GM18507 (cell line): ENCODE data around the gene COA4.

ENCODE experiments used
- DNase-seq: peaks from one replicate; pipeline ENCODE4 v3.0.0; 2011; ENCODE audit warnings: low read depth; ENCODE audit not compliant: insufficient read length; ENCODE audit errors: extremely low spot score
- FAIRE-seq: peaks from 2 replicates; lab custom pipeline; 2011; peaks lifted over from hg19 to GRCh38; lab: Jason Lieb, UNC

Gene COA4

DNA sequence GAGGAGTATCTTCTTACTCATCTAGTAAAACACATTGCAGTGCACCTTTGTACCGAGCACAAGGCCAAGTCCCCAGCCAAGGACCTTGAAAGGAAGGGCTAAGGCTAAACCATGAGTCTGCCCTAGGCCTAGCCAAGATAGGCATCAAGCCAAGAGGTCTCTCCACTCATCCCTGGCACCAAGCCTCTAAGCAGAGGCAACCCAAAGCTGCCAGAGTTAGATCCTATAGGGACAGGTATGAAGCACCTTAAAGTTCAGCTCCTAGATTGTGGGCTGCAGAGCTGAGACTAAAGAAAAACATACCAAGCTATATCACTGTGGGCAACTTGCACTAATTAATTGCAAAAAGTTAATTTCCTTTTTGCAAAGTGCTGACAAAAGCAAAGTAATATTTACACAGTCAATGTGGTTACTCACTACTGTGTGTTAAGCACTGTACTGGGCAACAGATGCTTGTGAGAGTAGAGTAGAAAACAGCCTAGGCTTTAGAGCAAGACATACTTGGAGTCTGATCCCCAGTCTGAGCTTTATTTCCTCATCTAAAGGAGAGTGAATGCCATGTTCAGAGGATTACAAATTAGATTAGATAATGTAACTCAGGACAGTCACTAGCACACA lies 7.2 kb downstream of the COA4 start:
- FAIRE-seq (no peak), DNase-seq (no peak)

DNA sequence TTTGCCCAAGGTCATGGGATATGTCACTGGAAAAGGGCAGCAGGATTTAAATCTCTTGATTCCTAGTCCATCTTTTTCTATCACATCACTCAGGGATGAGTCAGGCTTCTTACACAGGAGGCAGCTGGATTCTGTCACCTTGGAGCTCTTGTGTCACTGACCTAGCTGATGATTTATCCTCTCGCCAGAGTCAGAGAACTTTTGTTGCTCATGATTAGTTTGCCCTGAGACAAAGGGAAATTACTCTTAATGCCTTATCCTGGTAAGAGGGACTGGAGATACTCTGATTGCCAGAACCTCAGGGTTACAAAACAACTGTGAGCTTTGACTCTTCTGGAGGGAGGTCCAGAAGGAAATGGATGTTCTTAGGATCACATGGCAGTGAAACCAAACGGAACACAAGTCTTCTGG lies 10.1 kb downstream of the COA4 start:
- FAIRE-seq, result no peak
- DNase-seq, result no peak

DNA sequence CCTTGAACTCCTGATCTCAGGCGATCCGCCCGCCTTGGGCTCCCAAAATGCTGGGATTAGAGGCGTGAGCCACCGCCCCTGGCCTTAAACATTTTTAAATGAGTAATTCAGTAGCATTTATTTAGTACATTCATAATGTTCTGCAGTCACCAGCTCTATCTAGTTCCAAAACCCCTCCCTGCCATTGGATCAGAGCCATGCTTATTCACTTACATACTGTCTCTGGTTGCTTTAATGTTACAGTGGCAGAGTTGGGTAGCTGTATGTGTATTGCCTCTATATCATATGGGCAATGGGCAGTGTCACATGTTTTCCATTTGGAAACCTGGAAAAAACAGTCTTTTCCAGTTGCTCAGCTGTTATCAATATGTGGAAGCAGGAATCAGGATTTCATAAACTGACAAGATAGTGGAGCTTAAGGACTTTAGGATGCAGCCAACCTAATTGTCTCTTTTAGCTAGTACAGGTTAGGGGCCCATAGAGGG lies 10.5 kb downstream of the COA4 start:
- DNase-seq, result no peak
- no peak for FAIRE-seq

DNA sequence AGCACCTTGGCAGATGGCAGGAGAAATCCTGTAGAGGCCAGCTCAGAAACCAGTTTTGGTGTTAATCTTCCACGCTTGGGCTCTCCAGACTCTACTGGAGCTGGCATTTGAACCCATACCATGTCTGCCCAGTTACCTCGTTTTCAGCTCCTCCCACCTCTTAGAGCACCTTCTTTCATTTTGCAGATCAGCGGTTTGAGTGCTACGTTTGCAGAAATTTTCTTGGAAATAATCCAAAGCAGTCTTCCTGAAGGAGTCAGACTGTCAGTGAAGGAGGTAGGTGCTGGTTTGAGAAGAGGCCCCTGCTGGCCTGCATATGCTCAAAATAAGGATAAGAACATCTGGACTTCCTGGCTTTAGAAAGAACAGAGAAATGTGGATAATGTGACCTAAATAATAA lies 13.7 kb downstream of the COA4 start:
- DNase-seq (no peak), FAIRE-seq (no peak)

DNA sequence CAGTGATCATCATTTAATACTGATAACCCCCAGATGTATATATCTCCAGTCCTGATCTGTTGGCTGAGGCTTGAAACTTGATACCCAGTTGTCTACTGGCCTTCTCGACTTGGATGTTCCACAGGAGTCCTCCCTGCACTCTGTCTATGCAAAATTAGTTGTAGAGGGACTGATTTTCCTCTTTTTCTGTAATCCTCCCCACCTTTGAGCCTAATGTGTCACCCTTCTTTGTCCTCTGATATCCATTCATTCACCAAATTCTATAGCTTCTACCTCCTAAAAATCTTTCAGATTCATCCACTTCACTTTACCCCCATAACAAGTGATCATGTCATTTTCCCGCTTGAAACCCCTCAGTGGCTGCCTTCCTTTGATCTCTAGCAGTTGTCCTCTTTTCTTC lies 16.4 kb downstream of the COA4 start:
- DNase-seq, result no peak
- FAIRE-seq, result no peak

DNA sequence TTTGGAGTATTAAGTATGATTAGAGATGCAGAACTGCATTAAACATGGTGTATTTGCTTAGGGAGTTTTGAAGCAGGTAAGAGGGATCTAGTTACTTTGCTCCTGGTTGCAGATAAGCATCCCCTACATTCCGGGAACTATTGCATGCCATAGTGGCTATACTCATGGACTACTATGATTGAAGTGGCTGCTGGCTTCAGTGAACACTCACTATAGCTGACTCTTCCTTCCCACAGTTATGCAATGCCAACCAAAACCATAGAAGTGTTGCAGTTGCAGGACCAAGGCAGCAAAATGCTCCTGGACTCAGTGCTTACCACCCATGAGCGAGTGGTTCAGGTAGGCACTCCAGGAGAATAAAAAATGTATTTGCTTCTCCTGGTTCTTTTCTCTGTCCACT lies 17.0 kb downstream of the COA4 start:
- FAIRE-seq (no peak), DNase-seq (no peak)

DNA sequence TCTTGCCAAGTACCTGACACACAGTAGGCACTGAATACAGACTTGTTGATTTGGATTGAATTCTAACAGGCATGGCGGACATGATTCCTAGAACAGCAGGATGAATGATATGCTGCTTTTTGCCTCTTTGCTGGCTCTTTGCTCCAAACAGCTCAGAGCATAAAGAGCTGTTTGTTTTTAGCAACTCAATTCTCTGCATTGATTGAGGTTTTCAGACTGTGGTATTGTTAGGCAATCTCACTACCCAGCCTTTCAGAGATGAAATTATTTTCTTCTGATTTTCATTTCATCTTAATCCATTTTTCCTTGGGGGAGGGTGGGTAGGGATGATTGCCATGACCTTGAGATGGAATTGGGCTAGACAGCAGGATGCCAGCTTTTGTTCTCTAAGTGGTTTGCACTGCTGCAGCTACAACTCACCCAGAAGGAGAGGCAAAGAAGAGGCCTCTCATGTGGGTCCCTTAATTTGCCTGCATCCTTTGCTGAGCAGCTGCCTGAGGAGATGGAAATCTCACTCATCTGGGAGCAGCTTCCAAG lies 20.5 kb downstream of the COA4 start:
- FAIRE-seq, result no peak
- DNase-seq, result no peak

DNA sequence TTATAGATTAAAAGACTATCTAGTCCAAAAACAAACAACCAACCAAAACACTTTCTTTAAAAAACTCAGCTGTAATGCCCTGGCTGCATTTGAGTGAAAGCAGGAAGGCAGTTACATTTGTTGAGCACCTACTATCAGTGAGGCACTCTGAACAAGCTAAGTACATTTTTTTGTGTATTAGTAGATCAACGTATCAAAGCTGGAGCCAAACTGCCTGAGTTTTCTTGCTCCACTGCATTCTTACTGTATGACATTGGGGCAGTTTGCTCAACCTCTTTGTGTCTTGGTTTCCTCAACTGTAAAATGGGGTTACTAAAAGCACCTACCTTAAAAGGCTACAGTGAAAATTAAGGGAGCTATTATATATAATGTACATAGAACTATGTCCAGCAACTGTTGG lies 22.0 kb downstream of the COA4 start:
- DNase-seq (no peak), FAIRE-seq (no peak)

DNA sequence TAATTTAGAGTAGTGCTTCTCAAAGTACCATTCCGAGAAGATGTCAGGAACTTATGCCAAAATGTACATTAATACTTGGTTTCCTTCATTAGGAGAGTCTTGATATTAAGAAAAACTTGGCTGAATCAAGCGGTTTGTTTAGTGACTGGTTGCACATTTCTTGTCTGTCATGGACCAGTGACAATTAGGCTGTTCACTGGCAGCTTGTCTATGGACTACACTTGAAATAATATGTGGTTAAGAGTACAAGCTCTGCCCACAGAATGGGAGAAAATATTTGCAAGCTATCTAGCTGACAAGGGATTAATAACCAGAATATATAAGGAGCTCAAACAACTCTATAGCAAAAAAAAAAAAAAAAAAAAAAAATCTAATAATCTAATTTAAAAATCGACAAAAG lies 24.6 kb downstream of the COA4 start:
- FAIRE-seq, result no peak

DNA sequence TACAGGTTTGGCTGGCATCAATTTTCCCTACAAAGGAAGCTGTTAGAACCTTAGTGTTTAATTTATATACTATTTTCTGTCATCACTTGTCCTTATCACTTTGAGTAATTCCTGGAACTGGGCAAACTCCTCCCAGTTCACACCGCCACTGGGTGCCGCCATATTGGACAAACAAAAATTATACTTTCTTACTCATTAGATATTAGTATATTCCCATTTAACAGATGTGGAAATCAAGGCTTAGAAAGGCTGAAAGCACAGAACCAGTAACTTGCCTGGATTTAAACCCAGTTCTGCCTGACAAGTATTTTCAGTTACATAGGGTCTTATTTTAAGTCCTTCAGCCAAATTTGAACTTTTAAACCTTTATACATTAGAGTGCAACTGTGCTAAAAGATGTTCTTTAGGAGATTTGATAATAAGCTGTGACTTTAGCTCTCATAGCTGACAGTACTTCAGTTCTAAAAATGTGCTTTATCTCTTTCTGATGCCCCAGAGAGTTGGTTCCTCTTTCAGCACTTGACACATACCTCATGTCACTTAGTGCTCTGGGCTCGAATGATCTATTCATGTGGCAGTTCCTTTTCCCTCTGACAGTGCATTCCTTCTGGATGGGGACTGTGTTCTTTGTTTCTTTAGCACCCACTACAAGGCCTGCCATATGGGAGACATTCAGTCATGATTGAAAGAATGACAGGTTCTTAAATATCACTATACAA lies 25.4 kb downstream of the COA4 start:
- FAIRE-seq (no peak), DNase-seq (no peak)

More for the DNA sequence above, 24.6 kb downstream of the COA4 start:
- no peak for DNase-seq

DNA sequence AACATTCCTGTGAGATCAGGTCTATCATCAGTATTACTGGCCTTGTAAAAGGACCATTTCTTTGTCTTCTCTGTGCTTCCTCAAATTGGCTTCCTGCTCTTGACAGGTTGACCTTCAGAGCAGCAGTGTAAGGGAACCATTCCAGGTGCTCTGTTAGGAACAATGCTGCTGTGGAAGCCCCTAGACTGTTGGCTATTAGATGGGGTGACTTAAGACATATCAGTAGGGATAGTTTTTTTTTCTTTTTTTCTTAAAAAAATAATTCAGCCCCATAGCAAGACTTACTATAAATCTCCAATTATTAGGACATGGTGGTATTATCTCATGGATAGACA lies 37.6 kb downstream of the COA4 start:
- FAIRE-seq, result no peak
- no peak for DNase-seq

DNA sequence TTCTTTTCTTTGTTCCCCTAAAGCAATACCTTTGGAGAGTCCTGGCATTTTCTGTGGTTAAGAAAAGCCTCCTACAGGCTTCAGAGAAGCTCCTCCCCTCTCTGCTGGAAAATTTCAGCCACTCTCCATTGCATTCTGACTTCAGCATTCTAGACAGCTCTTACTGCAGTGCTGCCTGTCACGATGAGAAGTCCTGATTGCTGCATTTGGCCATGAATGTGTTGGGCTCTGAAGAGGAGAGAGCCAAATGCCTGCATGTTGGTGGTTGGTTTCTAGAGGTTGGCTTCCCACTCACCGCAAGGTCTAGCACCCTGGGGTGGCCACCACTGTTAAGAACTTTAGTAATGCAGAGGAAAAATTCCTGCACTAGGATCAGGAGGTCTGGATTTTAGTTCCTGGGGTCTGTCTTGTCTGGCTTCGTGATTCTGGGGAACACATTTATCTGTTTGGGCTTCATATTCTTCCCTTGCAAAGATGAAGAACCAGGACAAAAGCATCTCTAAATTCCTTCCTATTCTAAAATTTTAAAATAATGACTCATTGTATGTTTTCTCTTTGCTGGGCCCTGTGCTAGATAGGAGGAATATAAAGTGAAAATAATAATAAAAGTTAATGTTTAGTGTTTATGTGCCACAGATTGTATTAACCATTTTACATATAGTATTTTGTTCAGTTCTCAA lies 38.1 kb downstream of the COA4 start:
- FAIRE-seq, result no peak

DNA sequence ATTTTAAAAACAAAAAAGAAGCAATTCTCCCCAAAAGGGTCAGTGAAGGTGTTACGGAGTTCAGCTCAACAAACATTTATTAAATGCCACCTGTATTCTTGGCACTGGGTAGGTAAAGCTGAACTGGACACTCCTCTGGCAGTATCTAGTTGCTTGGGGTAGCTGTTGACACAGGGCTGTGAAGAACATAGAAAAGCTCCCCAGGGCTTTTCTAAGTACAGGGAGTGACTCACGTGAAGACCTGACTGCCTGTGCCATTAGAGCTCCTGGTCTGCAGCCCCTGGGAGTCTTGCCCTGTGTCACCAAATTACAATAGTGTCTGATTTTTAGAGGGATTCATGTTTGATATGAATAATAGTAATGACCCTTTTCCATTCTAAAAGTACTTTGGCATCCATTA lies 43.6 kb downstream of the COA4 start:
- DNase-seq (no peak), FAIRE-seq (no peak)

More for the DNA sequence above, 38.1 kb downstream of the COA4 start:
- no peak for DNase-seq

DNA sequence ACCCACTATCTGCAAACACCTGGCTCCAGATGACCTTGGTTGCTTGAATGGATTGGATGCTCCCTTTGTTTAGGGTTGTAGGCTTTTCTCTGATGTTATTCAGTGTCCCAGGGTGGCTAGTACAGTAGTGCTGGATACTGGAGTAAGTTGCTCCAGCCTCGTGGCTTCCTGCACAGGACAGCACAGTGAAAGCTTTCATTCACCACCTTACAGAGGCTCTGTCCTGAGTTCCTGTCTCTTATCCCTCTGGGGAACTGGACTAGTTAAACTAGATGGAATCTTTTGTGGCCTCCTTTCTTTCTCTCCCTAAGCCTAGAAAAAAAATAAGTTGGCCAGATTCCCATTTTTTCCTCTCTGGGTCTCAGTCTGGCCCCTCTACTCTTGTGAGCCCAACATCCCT lies 46.4 kb downstream of the COA4 start:
- no peak for DNase-seq
- no peak for FAIRE-seq
